GM19438 (cell line): Measurements from ENCODE around the gene CGB5.
"Not testable (repeated sequence)": the region's sequence is repeated elsewhere in the genome, so short reads cannot be mapped to it uniquely, and the experiment has no call there.

ENCODE experiments used
- ATAC-seq: cut with Tn5 transposase; IDR thresholded peaks from one replicate; pipeline ENCODE4 v1.9.1; 2021; ENCODE audit warnings: low read depth; ENCODE audit not compliant: unreplicated experiment

The CGB5 gene

GRCh38 chr19:49043548-49043947 lies at the start of gene CGB5:
CGB5 (plus strand) TSS chr19:49043848; CDS start chr19:49044210, 362 bp downstream.
- ATAC-seq = not testable (repeated sequence)

- ATAC-seq = no peak
Measured at GRCh38 chr19:48994035-48994386, 49.6 kb upstream of the CGB5 start.

GRCh38 chr19:48997972-48998371 lies 45.7 kb upstream of the CGB5 start:
- ATAC-seq = no peak

- ATAC-seq = no peak
Measured at GRCh38 chr19:48999481-49000325, 43.9 kb upstream of the CGB5 start.

GRCh38 chr19:49004133-49004532 lies 39.5 kb upstream of the CGB5 start:
- ATAC-seq = no peak

GRCh38 chr19:49004964-49005614 lies 38.6 kb upstream of the CGB5 start:
- no peak for ATAC-seq

- ATAC-seq = no peak
Measured at GRCh38 chr19:49006905-49007304, 36.7 kb upstream of the CGB5 start.

- no peak for ATAC-seq
Measured at GRCh38 chr19:49009828-49010227, 33.8 kb upstream of the CGB5 start.

GRCh38 chr19:49010453-49010852 lies 33.2 kb upstream of the CGB5 start:
- no peak for ATAC-seq

- no peak for ATAC-seq
Measured at GRCh38 chr19:49011194-49011593, 32.5 kb upstream of the CGB5 start.

- no peak for ATAC-seq
Measured at GRCh38 chr19:49014123-49014869, 29.4 kb upstream of the CGB5 start.

GRCh38 chr19:49014870-49015255 lies 28.8 kb upstream of the CGB5 start:
- ATAC-seq = no peak

GRCh38 chr19:49016067-49016839 lies 27.4 kb upstream of the CGB5 start:
- no peak for ATAC-seq

- no peak for ATAC-seq
Measured at GRCh38 chr19:49017041-49017665, 26.5 kb upstream of the CGB5 start, which contains the start of gene LHB. LHB (minus strand) TSS chr19:49017091; CDS start chr19:49017081, 10 bp downstream.

GRCh38 chr19:49017666-49018351 lies 25.8 kb upstream of the CGB5 start:
- no peak for ATAC-seq

GRCh38 chr19:49018388-49019241 lies 25.0 kb upstream of the CGB5 start:
- ATAC-seq = not testable (repeated sequence)

GRCh38 chr19:49019242-49019932 lies 24.3 kb upstream of the CGB5 start:
- ATAC-seq = no peak

- no peak for ATAC-seq
Measured at GRCh38 chr19:49020342-49020741, 23.3 kb upstream of the CGB5 start.
